Measurements from ENCODE around the gene PTPRT. TPM values are rescaled to one million over a fixed set of nuclear protein-coding genes. Genes with fewer than 3 reads are reported as not detected.

The PTPRT gene
- total RNA-seq, 1 experiment from 2014 or later = 0.13 TPM

GRCh38 chr20:42204109-42204660 is 985.5 kb downstream of the PTPRT start:
- no peak overlapping the region for H4K8ac ChIP-seq (replicated peaks; ENCODE audit: insufficient read length, low read depth, low read length)
- no peak overlapping the region for H2BK12ac ChIP-seq (ENCODE audit: insufficient read length, low read depth, low read length)
- Mint-ChIP-seq H3K36me3 (ENCODE audit: insufficient read depth in 1 of 3, low read depth in 3 of 3) (peaks cover 0 to 4% (median 0%) of the 10 kb centered on the region in 3 experiments; a peak in 1 of 7 replicates), H3K27me3 (ENCODE audit: low read depth) (peaks cover 13% of the 10 kb centered on the region), H3K9me3 (peaks cover 5 to 6% of the 10 kb centered on the region in 2 experiments; a peak in 4 of 5 replicates), H3K27ac (no peak overlapping the region), H3K4me3 (no peak overlapping the region), H3K4me1 (peaks cover 8% of the 10 kb centered on the region in 2 experiments; a peak in 3 of 4 replicates)
- DNase-seq = no peak
- no peak overlapping the region for H3K23ac ChIP-seq (ENCODE audit: insufficient read length, low read depth, low read length)
- no peak overlapping the region for H3K27ac ChIP-seq (ENCODE audit: insufficient read length, low read depth, low read length)
- no CpG with 5 or more reads among the region's 9 CpGs for WGBS (ENCODE audit: extremely low coverage, insufficient read length, low lambda C conversion rate)
- H3K56ac ChIP-seq (ENCODE audit: insufficient read length, low read depth, low read length) = no peak overlapping the region
- H3K9ac ChIP-seq (ENCODE audit: extremely low read depth, insufficient read length, low read length) = no peak overlapping the region
- H2BK20ac ChIP-seq (ENCODE audit: low read depth, low read length, poor library complexity, severe bottlenecking) = no peak overlapping the region
- no peaks in the 10 kb centered on the region; the same call in 1 of the 2 replicates for H3K4me1 ChIP-seq (ENCODE audit: insufficient read depth, low read length)
- H2AFZ ChIP-seq (ENCODE audit: low read length) = no peak overlapping the region
- no peak overlapping the region for H4K91ac ChIP-seq (ENCODE audit: insufficient read length, low read depth, low read length)
- no peaks in the 10 kb centered on the region for H3K9me3 ChIP-seq (ENCODE audit: control insufficient read depth, low read depth, low read length)
- no peak overlapping the region for H3T11ph ChIP-seq (ENCODE audit: low read length)
- H3K4me2 ChIP-seq (ENCODE audit: insufficient read depth, insufficient read length, low read length) = no peak overlapping the region
- no peak overlapping the region for H4K5ac ChIP-seq (ENCODE audit: insufficient read length, low read depth, low read length)
- peak; percentile 59 for TF ChIP-seq CTCF (conservative IDR thresholded peaks at IDR 0.05)
- H2BK120ac ChIP-seq (ENCODE audit: low read depth, low read length, poor library complexity, severe bottlenecking) = no peak overlapping the region
- H3K79me1 ChIP-seq (ENCODE audit: insufficient read depth, low read depth, low read length, poor library complexity, severe bottlenecking) = no peaks in the 10 kb centered on the region
- no peaks in the 10 kb centered on the region for H3K23me2 ChIP-seq (ENCODE audit: insufficient read length, low read depth, low read length, poor library complexity, severe bottlenecking)
- no peak overlapping the region for H2BK15ac ChIP-seq (ENCODE audit: low read depth, low read length)
- no peak overlapping the region for H3K14ac ChIP-seq (ENCODE audit: insufficient read depth, low read length)
- H4K20me1 ChIP-seq (ENCODE audit: control insufficient read depth, insufficient read depth, insufficient read length) = no peaks in the 10 kb centered on the region
- H3K4ac ChIP-seq (ENCODE audit: low read depth, low read length) = no peak overlapping the region
- no peaks in the 10 kb centered on the region for H3K79me2 ChIP-seq (ENCODE audit: insufficient read depth, low read length)
- H3K27me3 ChIP-seq (ENCODE audit: insufficient read depth, low read length) = no peaks in the 10 kb centered on the region
- no peak overlapping the region for H2AK5ac ChIP-seq (ENCODE audit: insufficient read length, low read length)
- H2BK5ac ChIP-seq (ENCODE audit: insufficient read length, low read length) = no peak overlapping the region
- H3K18ac ChIP-seq (ENCODE audit: insufficient read length, low read depth, low read length) = no peak overlapping the region
